Measurements from ENCODE around the gene TRIM38. TPM values are rescaled to one million over a fixed set of nuclear protein-coding genes. Genes with fewer than 3 reads are reported as not detected.
A peak's percentile ranks its signal among the peaks of the same experiment; 100 is the strongest.
"Not testable (repeated sequence)": the region's sequence is repeated elsewhere in the genome, so short reads cannot be mapped to it uniquely, and the experiment has no call there.

Gene TRIM38
- total RNA-seq, 1 donor from 2014 or later: 15.6 TPM

DNA sequence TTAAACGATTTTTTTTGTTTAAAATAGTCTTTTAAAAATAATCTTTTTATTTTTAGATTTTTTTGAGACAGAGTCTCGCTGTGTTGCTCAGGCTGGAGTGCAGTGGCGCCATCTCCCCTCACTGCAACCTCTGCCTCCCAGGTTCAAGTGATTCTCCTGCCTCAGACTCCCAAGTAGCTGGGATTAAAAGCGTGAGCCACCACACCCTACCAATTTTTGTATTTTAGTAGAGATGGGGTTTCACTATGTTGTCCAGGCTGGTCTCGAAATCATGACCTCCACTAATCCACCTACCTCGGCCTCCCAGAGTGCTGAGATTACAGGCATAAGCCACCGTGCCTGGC is 30.7 kb downstream of the TRIM38 start:
- DNase-seq (ENCODE audit: low spot score); intact Hi-C loops (cut with DNase I); ATAC-seq: not testable (repeated sequence)

GRCh38 chr6:25995507-25995906 is 32.9 kb downstream of the TRIM38 start:
- ATAC-seq (no peak), DNase-seq (ENCODE audit: low spot score) (no peak)
- intact Hi-C loops (cut with DNase I): no loop called here

GRCh38 chr6:25997921-25998320 is 35.3 kb downstream of the TRIM38 start:
- intact Hi-C loops (cut with DNase I): no loop called here
- DNase-seq (ENCODE audit: low spot score) (no peak), ATAC-seq (no peak)

GRCh38 chr6:25998379-25998778 is 35.8 kb downstream of the TRIM38 start:
- intact Hi-C loops (cut with DNase I): no loop called here
- no peak for ATAC-seq
- DNase-seq (ENCODE audit: low spot score): no peak

DNA sequence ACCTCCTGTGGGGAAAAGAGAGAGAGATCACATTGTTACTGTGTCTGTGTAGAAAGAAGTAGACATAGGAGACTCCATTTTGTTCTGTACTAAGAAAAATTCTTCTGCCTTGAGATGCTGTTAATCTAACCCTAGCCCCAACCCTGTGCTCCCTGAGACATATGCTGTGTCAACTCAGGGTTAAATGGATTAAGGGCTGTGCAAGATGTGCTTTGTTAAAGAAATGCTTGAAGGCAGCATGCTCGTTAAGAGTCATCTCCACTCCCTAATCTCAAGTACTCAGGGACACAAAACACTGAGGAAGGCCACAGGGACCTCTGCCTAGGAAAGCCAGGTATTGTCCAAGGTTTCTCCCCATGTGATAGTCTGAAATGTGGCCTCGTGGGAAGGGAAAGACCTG is 36.6 kb downstream of the TRIM38 start:
- ATAC-seq; intact Hi-C loops (cut with DNase I); DNase-seq (ENCODE audit: low spot score): not testable (repeated sequence)

GRCh38 chr6:26000366-26001144 is 38.0 kb downstream of the TRIM38 start:
- no peak for DNase-seq (ENCODE audit: low spot score)
- no peak for ATAC-seq
- intact Hi-C loops (cut with DNase I): no loop called here

DNA sequence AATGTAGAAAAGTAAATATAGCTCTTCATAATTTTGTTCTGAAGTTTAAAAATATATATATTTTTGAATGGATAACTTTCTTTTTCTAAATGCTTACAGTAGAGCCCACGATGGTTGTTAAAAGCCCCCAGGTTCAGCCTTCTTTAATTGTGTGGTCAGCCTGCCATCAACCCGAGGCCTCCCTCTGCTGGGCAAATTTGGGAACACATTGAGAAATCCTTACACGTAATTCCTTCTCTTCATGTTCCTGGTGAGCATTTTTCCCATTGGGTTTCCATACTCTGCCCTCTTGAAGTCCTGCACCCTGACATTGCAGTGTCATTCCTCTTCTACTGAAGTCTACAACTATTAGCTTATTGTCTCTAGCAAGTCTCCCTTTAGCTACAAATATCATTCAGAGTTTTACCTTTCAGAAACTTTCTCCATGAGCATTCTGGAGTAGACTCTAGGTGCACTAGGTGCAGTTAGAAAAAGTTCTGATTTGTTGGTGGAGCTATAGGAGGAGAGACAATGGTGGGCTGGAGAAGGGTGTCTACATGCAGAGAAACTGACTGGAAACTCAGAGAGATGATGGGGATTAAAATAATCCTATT is 40.6 kb downstream of the TRIM38 start:
- peak; percentile 75 for DNase-seq (ENCODE audit: low spot score)
- peak; percentile 65 for ATAC-seq
- intact Hi-C loops (cut with DNase I): no loop called here

DNA sequence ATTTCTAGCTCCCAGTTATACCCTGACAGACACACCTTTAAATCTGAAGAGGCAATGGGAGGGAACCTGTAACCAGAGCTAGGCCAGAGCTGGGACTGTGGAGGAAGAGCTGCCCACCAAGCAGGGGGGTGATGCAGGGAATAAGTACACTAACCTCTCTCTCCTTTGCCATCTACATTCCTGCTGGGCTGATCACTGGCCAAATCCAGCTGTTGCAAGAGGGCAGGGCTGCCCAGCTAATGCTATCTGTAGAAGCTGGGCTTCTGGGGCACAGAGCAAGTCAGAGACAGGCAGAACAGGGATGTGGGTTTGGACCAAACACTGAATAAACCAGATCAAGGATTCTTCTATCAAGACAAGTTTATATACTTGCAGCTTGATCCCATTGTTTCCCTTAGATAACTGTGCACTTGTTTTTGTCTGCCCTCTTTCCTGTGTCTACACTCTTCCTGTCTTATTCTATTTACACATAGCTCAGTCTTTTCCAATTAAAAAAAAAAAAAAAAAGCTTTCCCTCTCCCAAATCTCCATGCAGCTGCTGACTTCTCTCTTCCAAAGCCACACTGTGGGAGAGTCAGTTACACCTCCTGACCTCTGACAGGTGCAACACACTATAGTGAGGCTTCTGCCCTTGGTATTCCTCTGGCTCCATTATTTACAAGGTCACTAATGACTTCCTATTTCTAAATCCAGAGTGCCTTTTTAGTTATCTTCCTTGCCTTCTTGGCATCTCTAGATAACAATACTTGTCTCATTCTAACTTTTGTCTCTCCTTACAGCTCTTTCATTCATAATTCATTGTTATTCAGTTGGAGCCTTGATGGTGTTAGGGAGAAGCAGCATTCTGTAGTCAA is 43.7 kb downstream of the TRIM38 start:
- no peak for DNase-seq (ENCODE audit: low spot score)
- ATAC-seq: no peak
- intact Hi-C loops (cut with DNase I): no loop called here

GRCh38 chr6:26006940-26007305 is 44.3 kb downstream of the TRIM38 start:
- intact Hi-C loops (cut with DNase I); ATAC-seq; DNase-seq (ENCODE audit: low spot score): not testable (repeated sequence)

DNA sequence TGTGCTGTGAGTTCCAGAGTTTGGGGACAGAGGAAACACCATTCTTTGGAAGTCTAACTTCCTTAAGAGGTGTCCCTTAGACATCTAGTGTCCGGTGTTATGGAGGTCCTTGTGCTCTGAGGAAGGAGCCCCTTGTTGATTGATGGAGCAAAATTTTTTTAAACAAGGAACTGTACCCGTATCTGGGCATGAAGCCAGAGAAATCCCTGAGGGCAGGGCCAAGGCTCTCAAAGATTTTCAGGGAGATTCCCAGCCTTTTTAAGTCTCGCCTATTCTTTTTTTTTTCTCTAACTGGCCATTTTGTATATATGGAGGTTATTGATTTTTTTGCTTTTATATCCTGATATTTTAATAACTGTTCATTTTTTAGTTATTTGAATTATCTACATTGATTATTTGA is 45.9 kb downstream of the TRIM38 start:
- ATAC-seq: no peak
- intact Hi-C loops (cut with DNase I): no loop called here
- DNase-seq (ENCODE audit: low spot score): no peak

DNA sequence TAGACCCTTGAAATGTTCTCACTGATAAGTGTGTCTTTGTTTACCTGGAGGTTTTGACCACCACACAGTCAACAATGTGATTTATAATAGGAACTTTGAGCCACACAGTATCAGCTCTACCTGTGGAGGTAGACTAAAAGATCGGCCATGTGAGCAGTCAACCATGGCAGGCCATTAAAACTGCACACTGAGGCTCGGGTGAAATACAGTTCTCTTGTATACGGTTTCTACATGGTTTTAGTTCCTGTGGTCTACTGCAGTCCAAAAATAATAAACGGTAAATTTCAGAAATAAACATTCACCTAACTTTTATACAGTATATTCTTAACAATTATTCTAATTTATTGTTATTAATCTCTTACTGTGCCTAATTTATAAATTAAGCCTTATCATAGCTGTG is 47.2 kb downstream of the TRIM38 start:
- intact Hi-C loops (cut with DNase I): no loop called here

DNA sequence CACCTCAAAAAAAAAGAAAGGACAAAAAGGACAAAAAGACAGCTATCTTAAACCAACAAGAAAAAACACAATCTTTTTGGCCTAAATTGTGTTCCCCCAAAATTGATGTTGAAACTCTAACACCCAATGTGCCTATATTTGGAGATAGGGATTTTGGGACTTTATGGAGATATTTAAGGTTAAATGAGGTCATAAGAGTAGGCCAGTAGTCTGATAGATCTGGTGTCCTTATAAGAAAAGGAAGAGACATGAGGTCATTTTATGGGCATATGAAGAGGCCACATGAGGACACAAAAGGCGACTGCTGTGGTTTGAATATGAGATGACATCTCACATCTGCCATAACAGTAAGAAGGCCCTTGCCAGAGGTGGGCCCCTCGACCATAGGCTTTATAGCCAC is 49.5 kb downstream of the TRIM38 start:
- ATAC-seq (no peak), DNase-seq (ENCODE audit: low spot score) (no peak)
- intact Hi-C loops (cut with DNase I): no loop called here

More for the DNA sequence above, 47.2 kb downstream of the TRIM38 start:
- DNase-seq (ENCODE audit: low spot score): no peak
- ATAC-seq: no peak

- ATAC-seq; DNase-seq (ENCODE audit: low spot score); intact Hi-C loops (cut with DNase I): not testable (repeated sequence)
Observed at GRCh38 chr6:26014386-26014785, 51.8 kb downstream of the TRIM38 start.

- intact Hi-C loops (cut with DNase I): no loop called here
- ATAC-seq: no peak
- no peak for DNase-seq (ENCODE audit: low spot score)
Observed at GRCh38 chr6:26016245-26016962, 53.8 kb downstream of the TRIM38 start.

DNA sequence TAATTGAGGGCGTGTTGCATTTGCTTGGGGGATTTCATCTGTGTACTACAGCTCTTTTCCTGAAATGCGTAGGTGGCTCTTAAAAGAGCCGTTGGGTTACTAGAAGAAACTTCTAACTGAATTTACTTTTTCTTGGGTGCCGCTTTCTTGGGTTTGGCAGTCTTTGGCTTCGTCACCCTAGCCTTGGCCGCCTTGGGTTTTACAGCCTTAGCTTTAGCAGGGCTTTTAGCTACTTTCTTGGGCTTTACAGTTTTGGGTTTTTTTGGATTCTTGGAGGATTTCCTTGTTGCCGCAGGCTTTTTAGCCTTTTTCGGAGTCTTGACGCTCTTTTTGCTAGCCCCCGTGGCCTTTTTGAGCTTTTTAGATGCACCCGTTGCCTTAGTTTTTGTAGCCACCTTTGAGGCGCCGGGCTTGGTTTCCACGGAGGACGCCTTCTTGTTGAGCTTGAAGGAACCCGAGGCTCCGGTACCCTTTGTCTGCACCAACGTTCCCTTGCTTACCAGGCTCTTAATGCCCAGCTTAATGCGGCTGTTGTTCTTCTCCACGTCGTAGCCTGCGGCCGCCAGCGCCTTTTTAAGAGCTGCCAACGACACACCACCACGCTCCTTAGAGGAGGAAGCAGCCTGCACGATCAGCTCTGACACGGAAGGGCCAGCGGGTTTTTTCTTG is 54.5 kb downstream of the TRIM38 start:
- DNase-seq (ENCODE audit: low spot score) (no peak), ATAC-seq (no peak)
- intact Hi-C loops (cut with DNase I): no loop called here

- ATAC-seq (peak; percentile 2), DNase-seq (ENCODE audit: low spot score) (peak; percentile 81)
- intact Hi-C loops (cut with DNase I): no loop called here
Observed at GRCh38 chr6:26017632-26017966, 55.0 kb downstream of the TRIM38 start.

GRCh38 chr6:26019261-26019830 is 56.7 kb downstream of the TRIM38 start:
- intact Hi-C loops (cut with DNase I): no loop called here
- no peak for DNase-seq (ENCODE audit: low spot score)
- ATAC-seq: no peak

GRCh38 chr6:26019967-26020328 is 57.3 kb downstream of the TRIM38 start:
- no peak for ATAC-seq
- intact Hi-C loops (cut with DNase I): no loop called here

More at GRCh38 chr6:26019967-26020328, 57.3 kb downstream of the TRIM38 start:
- no peak for DNase-seq (ENCODE audit: low spot score)
